Trophoblast cell (in vitro differentiated cells and primary cell): Measurements from ENCODE around the gene FIBCD1.
A peak's percentile ranks its signal among the peaks of the same experiment; 100 is the strongest.

Experiments used
- DNase-seq, 2 donors: peaks; one replicate each; pipeline ENCODE4 v3.0.0-alpha.2; 2016
- H2AFZ ChIP-seq: 2 replicates; pipeline ENCODE4 v1.6.1; 2013; ENCODE audit warnings: low read length, moderate library complexity, mild to moderate bottlenecking; ENCODE audit not compliant: insufficient read depth, poor library complexity
- H2AK5ac ChIP-seq: 2 replicates; pipeline ENCODE4 v1.6.1; 2013; ENCODE audit warnings: mild to moderate bottlenecking, low read length
- H2BK120ac ChIP-seq: 2 replicates; pipeline ENCODE4 v1.6.1; 2013; ENCODE audit warnings: low read length, mild to moderate bottlenecking, moderate library complexity; ENCODE audit not compliant: insufficient read depth, poor library complexity
- H2BK12ac ChIP-seq: 2 replicates; pipeline ENCODE4 v1.6.1; 2013; ENCODE audit warnings: mild to moderate bottlenecking, low read length, moderate library complexity
- H2BK5ac ChIP-seq: 2 replicates; pipeline ENCODE4 v1.6.1; 2013; ENCODE audit warnings: low read length, low read depth, moderate library complexity, mild to moderate bottlenecking; ENCODE audit not compliant: poor library complexity
- H3K14ac ChIP-seq: 2 replicates; pipeline ENCODE4 v1.6.1; 2013; ENCODE audit warnings: mild to moderate bottlenecking, low read length
- H3K18ac ChIP-seq: 2 replicates; pipeline ENCODE4 v1.6.1; 2013; ENCODE audit warnings: mild to moderate bottlenecking, low read length
- H3K23ac ChIP-seq: 2 replicates; pipeline ENCODE4 v1.6.1; 2013; ENCODE audit warnings: low read length
- H3K27ac ChIP-seq: 2 replicates; pipeline ENCODE4 v1.5.1; 2013; ENCODE audit warnings: low read depth, mild to moderate bottlenecking, inconsistent platforms, low read length, moderate library complexity
- H3K27me3 ChIP-seq: 2 replicates; pipeline ENCODE4 v1.6.1; 2013; ENCODE audit warnings: inconsistent platforms, mild to moderate bottlenecking, low read length, moderate library complexity; ENCODE audit not compliant: insufficient read depth
- H3K36me3 ChIP-seq, 2 experiments: 1 replicate in 1 of 2; 2 replicates in 1 of 2; pipeline ENCODE4 v1.6.1; 2013; ENCODE audit warnings: low read length in 2 of 2, mild to moderate bottlenecking in 2 of 2, moderate library complexity in 1 of 2; ENCODE audit not compliant: insufficient read depth in 2 of 2, control insufficient read depth in 1 of 2
- H3K4ac ChIP-seq: 2 replicates; pipeline ENCODE4 v1.6.1; 2013; ENCODE audit warnings: low read depth, mild to moderate bottlenecking, low read length, moderate library complexity
- H3K4me1 ChIP-seq, 2 experiments: 1 replicate in 1 of 2; 2 replicates in 1 of 2; pipeline ENCODE4 v1.6.1; 2013; ENCODE audit warnings: low read length in 2 of 2, mild to moderate bottlenecking in 2 of 2, moderate library complexity in 1 of 2; ENCODE audit not compliant: insufficient read depth in 2 of 2, control insufficient read depth in 1 of 2
- H3K4me2 ChIP-seq: 2 replicates; pipeline ENCODE4 v1.6.1; 2013; ENCODE audit warnings: inconsistent platforms, mild to moderate bottlenecking, low read length, moderate library complexity
- H3K4me3 ChIP-seq: 2 replicates; pipeline ENCODE4 v1.5.1; 2013; ENCODE audit warnings: mild to moderate bottlenecking, low read depth, low read length, inconsistent platforms
- H3K79me1 ChIP-seq: one replicate; pipeline ENCODE4 v1.6.1; 2013; ENCODE audit warnings: low read length
- H3K79me2 ChIP-seq: 2 replicates; pipeline ENCODE4 v1.6.1; 2013; ENCODE audit warnings: low read length, mild to moderate bottlenecking; ENCODE audit not compliant: control insufficient read depth, insufficient read depth, poor library complexity
- H3K9ac ChIP-seq: 2 replicates; pipeline ENCODE4 v1.6.1; 2013; ENCODE audit warnings: mild to moderate bottlenecking, low read length
- H3K9me3 ChIP-seq: 2 replicates; pipeline ENCODE4 v1.6.1; 2013; ENCODE audit warnings: low read depth, mild to moderate bottlenecking, control low read depth, inconsistent platforms, low read length; ENCODE audit not compliant: insufficient read depth
- H4K12ac ChIP-seq: 2 replicates; pipeline ENCODE4 v1.6.1; 2013; ENCODE audit warnings: low read depth, mild to moderate bottlenecking, low read length, moderate library complexity
- H4K8ac ChIP-seq: 2 replicates; pipeline ENCODE4 v1.6.1; 2013; ENCODE audit warnings: low read depth, mild to moderate bottlenecking, low read length, moderate library complexity
- H4K91ac ChIP-seq: one replicate; pipeline ENCODE4 v1.6.1; 2013; ENCODE audit warnings: low read depth, mild to moderate bottlenecking, low read length, moderate library complexity
- WGBS: extraction: QIAGEN DNeasy Blood & Tissue Kit; methylation state at CpG from one replicate; pipeline ENCODE4 v1.1.7; 2013; ENCODE audit warnings: missing lambda C conversion rate; ENCODE audit not compliant: insufficient read length, insufficient coverage; ENCODE audit errors: extremely low coverage; 5-methylcytosine and 5-hydroxymethylcytosine counted together

FIBCD1 gene

DNA sequence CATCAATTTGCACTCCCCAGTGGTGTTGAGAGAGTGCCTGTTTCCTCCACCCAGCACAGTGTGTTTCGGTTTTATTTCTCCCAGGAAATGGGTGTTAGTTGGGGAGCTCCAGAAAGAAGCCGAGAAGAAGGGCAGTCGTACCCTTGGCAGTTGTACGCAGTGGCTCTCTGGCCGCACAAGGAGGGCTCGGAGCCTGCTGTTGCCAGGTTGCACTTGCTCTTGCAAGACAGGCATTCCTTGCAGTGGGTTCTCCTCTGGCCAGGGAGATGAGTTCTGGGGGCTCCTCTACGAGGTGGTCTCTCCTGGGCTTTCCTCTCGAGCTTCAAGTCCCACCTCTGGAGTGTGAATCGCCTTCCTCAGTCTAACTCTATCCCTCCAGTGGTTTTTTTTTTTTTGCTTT lies 71.5 kb downstream of the FIBCD1 start:
- WGBS, result no CpG with 5 or more reads among the region's 9 CpGs
- no peak overlapping the region for H2AFZ ChIP-seq

GRCh38 chr9:130866474-130866965 lies 72.5 kb downstream of the FIBCD1 start:
- Histone ChIP-seq H3K18ac (no peak overlapping the region), H2AFZ (no peak overlapping the region), H3K4me3 (no peak overlapping the region), H2BK120ac (no peak overlapping the region), H4K8ac (no peak overlapping the region), H3K14ac (no peak overlapping the region), H3K36me3 (peaks cover 14 to 29% of the 10 kb centered on the region in 2 experiments), H2AK5ac (no peak overlapping the region), H2BK12ac (no peak overlapping the region), H3K27ac (no peak overlapping the region), H4K91ac (no peak overlapping the region), H2BK5ac (no peak overlapping the region), H3K4ac (no peak overlapping the region), H3K4me2 (no peak overlapping the region), H3K79me1 (no peaks in the 10 kb centered on the region), H3K23ac (no peak overlapping the region), H3K4me1 (no peaks in the 10 kb centered on the region), H3K9ac (no peak overlapping the region), H3K9me3 (no peaks in the 10 kb centered on the region), H3K27me3 (no peaks in the 10 kb centered on the region), H4K12ac (no peak overlapping the region), H3K79me2 (no peaks in the 10 kb centered on the region)
- no CpG with 5 or more reads among the region's 4 CpGs for WGBS
- peak; percentile 77 to 98 for DNase-seq

More for the DNA sequence above, 71.5 kb downstream of the FIBCD1 start:
- DNase-seq, result no peak
- no peaks in the 10 kb centered on the region for H3K79me1 ChIP-seq
- H3K4ac ChIP-seq, result no peak overlapping the region
- no peak overlapping the region for H2BK5ac ChIP-seq
- H3K27ac ChIP-seq, result no peak overlapping the region
- no peak overlapping the region for H4K12ac ChIP-seq
- H3K36me3 ChIP-seq, result peaks cover 22 to 37% of the 10 kb centered on the region in 2 experiments
- H3K79me2 ChIP-seq, result no peaks in the 10 kb centered on the region
- no peak overlapping the region for H4K91ac ChIP-seq
- H3K4me1 ChIP-seq, result no peaks in the 10 kb centered on the region
- no peak overlapping the region for H2BK12ac ChIP-seq
- H3K9ac ChIP-seq, result no peak overlapping the region
- no peak overlapping the region for H2BK120ac ChIP-seq
- H3K9me3 ChIP-seq, result no peaks in the 10 kb centered on the region
- no peaks in the 10 kb centered on the region for H3K27me3 ChIP-seq
- H3K18ac ChIP-seq, result no peak overlapping the region
- no peak overlapping the region for H4K8ac ChIP-seq
- no peak overlapping the region for H3K14ac ChIP-seq
- H2AK5ac ChIP-seq, result no peak overlapping the region
- H3K4me2 ChIP-seq, result no peak overlapping the region
- H3K4me3 ChIP-seq, result no peak overlapping the region
- H3K23ac ChIP-seq, result no peak overlapping the region

DNA sequence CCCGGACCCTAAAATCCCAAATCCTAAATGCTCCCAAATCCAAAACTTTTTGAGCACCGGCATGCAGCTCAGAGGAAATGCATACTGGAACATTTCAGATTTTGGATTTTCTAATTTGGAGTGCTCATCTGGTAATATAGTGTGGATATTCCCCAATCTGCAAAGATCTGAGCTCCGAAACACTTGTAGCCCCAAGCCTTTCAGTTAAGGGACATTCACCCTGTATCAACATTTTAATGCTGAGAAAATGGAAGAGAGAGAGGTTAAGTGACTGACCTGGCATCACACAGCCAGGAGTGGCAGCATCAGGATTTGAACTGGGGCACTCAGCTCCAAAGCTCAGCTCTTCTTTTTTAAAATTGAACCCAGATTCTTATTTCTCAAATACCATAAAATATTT lies 73.1 kb downstream of the FIBCD1 start:
- WGBS, result no CpG with 5 or more reads among the region's 3 CpGs
- Histone ChIP-seq H3K79me1 (no peaks in the 10 kb centered on the region), H4K91ac (no peak overlapping the region)

DNA sequence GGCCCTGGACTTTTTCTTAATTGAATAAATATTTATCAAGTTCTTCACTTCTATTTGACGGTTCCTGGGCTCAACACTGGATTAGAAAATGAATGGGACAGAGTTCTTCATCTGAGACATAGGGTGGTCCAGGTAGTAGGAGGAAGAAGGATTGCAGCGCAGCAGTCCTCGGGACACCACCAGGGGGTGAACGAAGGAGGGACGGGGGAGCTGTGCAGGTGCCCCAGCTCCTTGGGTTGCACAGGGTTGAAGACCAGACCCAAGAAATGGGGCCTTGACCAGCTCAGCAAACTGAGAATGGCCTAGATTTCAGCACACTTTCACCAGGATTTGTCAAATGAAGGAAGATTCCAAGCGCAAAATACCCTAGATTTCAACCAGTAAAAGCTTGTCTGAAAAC lies 74.5 kb downstream of the FIBCD1 start:
- H3K14ac ChIP-seq, result no peak overlapping the region
- H2BK120ac ChIP-seq, result no peak overlapping the region
- no peaks in the 10 kb centered on the region for H3K9me3 ChIP-seq
- WGBS, result no CpG with 5 or more reads among the region's 6 CpGs
- H2BK12ac ChIP-seq, result no peak overlapping the region
- no peak overlapping the region for H3K4me2 ChIP-seq
- no peak overlapping the region for H3K18ac ChIP-seq
- H3K27me3 ChIP-seq, result no peaks in the 10 kb centered on the region
- peaks cover 15 to 18% of the 10 kb centered on the region in 2 experiments for H3K36me3 ChIP-seq
- no peak overlapping the region for H4K8ac ChIP-seq
- H3K27ac ChIP-seq, result no peak overlapping the region
- H3K4me1 ChIP-seq, result peaks cover 11 to 12% of the 10 kb centered on the region in 2 experiments
- no peak overlapping the region for H2AK5ac ChIP-seq
- H3K4ac ChIP-seq, result no peak overlapping the region
- H2BK5ac ChIP-seq, result no peak overlapping the region
- no peaks in the 10 kb centered on the region for H3K79me2 ChIP-seq
- no peak overlapping the region for H3K9ac ChIP-seq
- H4K12ac ChIP-seq, result no peak overlapping the region
- no peak for DNase-seq
- no peak overlapping the region for H2AFZ ChIP-seq
- no peaks in the 10 kb centered on the region for H3K79me1 ChIP-seq
- no peak overlapping the region for H3K4me3 ChIP-seq
- no peak overlapping the region for H3K23ac ChIP-seq
- no peak overlapping the region for H4K91ac ChIP-seq

More for the DNA sequence above, 73.1 kb downstream of the FIBCD1 start:
- Histone ChIP-seq H3K4me1 (peaks cover 1% of the 10 kb centered on the region in 2 experiments), H3K36me3 (peaks cover 15 to 23% of the 10 kb centered on the region in 2 experiments), H3K18ac (no peak overlapping the region), H4K12ac (no peak overlapping the region), H3K27ac (no peak overlapping the region), H2AFZ (no peak overlapping the region), H3K79me2 (no peaks in the 10 kb centered on the region), H3K27me3 (no peaks in the 10 kb centered on the region), H2AK5ac (no peak overlapping the region), H2BK5ac (no peak overlapping the region), H3K9ac (no peak overlapping the region), H3K14ac (no peak overlapping the region), H3K9me3 (no peaks in the 10 kb centered on the region), H3K23ac (no peak overlapping the region), H3K4me2 (no peak overlapping the region), H2BK120ac (no peak overlapping the region), H3K4me3 (no peak overlapping the region), H3K4ac (no peak overlapping the region), H2BK12ac (no peak overlapping the region), H4K8ac (no peak overlapping the region)
- DNase-seq, result no peak
